HCT116 (cell line): ENCODE results near the gene SOX18. TPM values are rescaled to one million over a fixed set of nuclear protein-coding genes. Genes with fewer than 3 reads are reported as not detected.

Experiments used
- ATAC-seq: fragments of 200-7000 bp; cut with Tn5 transposase; 2 replicates; pipeline ENCODE4 v1.9.1; 2020; ENCODE audit warnings: mild to moderate bottlenecking, moderate library complexity
- BruUV-seq: library from RNA; stranded (reverse); fragments of 400-500 nt; replicated peaks from 2 replicates; lab custom pipeline; 2021; lab: Mats Ljungman, UMichigan
- CTCF ChIA-PET: fragments of 300-600 bp; sonication (Branson Sonifier 250); formaldehyde crosslinking; loops from one replicate; lab custom pipeline; 2021; ENCODE audit warnings: antibody characterized with exemption; lab: Charles Lee
- POLR2A ChIA-PET: fragments of 300-600, 350-600 bp; sonication (Branson Sonifier 250); formaldehyde crosslinking; loops from one replicate; lab custom pipeline; 2021; ENCODE audit warnings: antibody characterized with exemption; lab: Charles Lee
- RAD21 ChIA-PET, 2 experiments: fragments of 300-600 bp; sonication (Branson Sonifier 250); formaldehyde crosslinking; loops; one replicate each; lab custom pipeline; 2023; ENCODE audit warnings: low total read pairs in 2 of 2; ENCODE audit not compliant: uncharacterized antibody in 2 of 2, unreplicated experiment in 2 of 2, low non-redundant PET in 1 of 2; lab: Charles Lee
- DNase-seq: peaks from one replicate; pipeline ENCODE4 v3.0.0-alpha.2; 2010; ENCODE audit warnings: low read depth, low spot score
- H2AFZ ChIP-seq: fragments of 200-600 bp; shearing (Covaris generic), sonication (generic); 2 replicates; pipeline ENCODE4 v1.6.1; 2017; ENCODE audit warnings: low read depth, mixed run types, mixed read lengths, antibody characterized with exemption, low read length; ENCODE audit not compliant: poor library complexity, severe bottlenecking
- H3K27ac ChIP-seq: 2 replicates; pipeline ENCODE4 v1.5.1; 2012; ENCODE audit warnings: low read depth, low read length
- H3K27me3 ChIP-seq: fragments of 200-600 bp; sonication (generic); 2 replicates; pipeline ENCODE4 v1.6.1; 2016; ENCODE audit warnings: mixed run types, low read length, mixed read lengths; ENCODE audit not compliant: insufficient read depth
- H3K36me3 ChIP-seq, 2 experiments: fragments of 200-500 bp in 1 of 2; fragments of 200-600 bp in 1 of 2; sonication (Bioruptor generic) in 1 of 2; sonication (generic) in 1 of 2; 2 replicates each; pipeline versions ENCODE4 v1.5.1 to v1.6.1; 2014 to 2016; ENCODE audit warnings: low read length in 2 of 2, inconsistent platforms in 1 of 2, mixed read lengths in 1 of 2, mixed run types in 1 of 2; ENCODE audit not compliant: insufficient read depth in 2 of 2, control insufficient read depth in 1 of 2
- H3K4me1 ChIP-seq, 2 experiments: fragments of 200-600 bp in 1 of 2; sonication (generic) in 1 of 2; 2 replicates each; pipeline versions ENCODE4 v1.5.1 to v1.6.1; 2012 to 2017; ENCODE audit warnings: low read length in 2 of 2, inconsistent platforms in 1 of 2, mild to moderate bottlenecking in 1 of 2, mixed read lengths in 1 of 2, mixed run types in 1 of 2, moderate library complexity in 1 of 2; ENCODE audit not compliant: insufficient read depth in 2 of 2, control insufficient read depth in 1 of 2
- H3K4me2 ChIP-seq: fragments of 200-600 bp; sonication (generic); 2 replicates; pipeline ENCODE4 v1.6.1; 2017; ENCODE audit warnings: mixed run types, low read length, mixed read lengths
- H3K4me3 ChIP-seq, 2 experiments: fragments of 200-600 bp in 1 of 2; sonication (generic) in 1 of 2; replicated peaks in 1 of 2; 2 replicates each; pipeline ENCODE4 v1.5.1; 2011 to 2016; ENCODE audit warnings: low read length in 2 of 2, control low read depth in 1 of 2, low read depth in 1 of 2, mild to moderate bottlenecking in 1 of 2, mixed read lengths in 1 of 2, mixed run types in 1 of 2
- H3K79me2 ChIP-seq: fragments of 200-600 bp; sonication (generic); 2 replicates; pipeline ENCODE4 v1.6.1; 2017; ENCODE audit warnings: mild to moderate bottlenecking, mixed run types, low read length, moderate library complexity, mixed read lengths; ENCODE audit not compliant: insufficient read depth
- H3K9ac ChIP-seq: fragments of 200-600 bp; sonication (generic); 2 replicates; pipeline ENCODE4 v1.6.1; 2016; ENCODE audit warnings: low read length, mixed read lengths
- H3K9me2 ChIP-seq: fragments of 200-600 bp; sonication (generic), shearing (Covaris generic); 2 replicates; pipeline ENCODE4 v1.6.1; 2017; ENCODE audit warnings: mixed run types, mild to moderate bottlenecking, moderate library complexity; ENCODE audit not compliant: insufficient read depth
- H3K9me3 ChIP-seq, 2 experiments: fragments of 200-500 bp in 1 of 2; fragments of 200-600 bp in 1 of 2; sonication (Bioruptor generic) in 1 of 2; sonication (generic) in 1 of 2; 2 replicates each; pipeline ENCODE4 v1.6.1; 2014 to 2017; ENCODE audit warnings: low read length in 2 of 2, mixed read lengths in 2 of 2, inconsistent platforms in 1 of 2, low read depth in 1 of 2, mild to moderate bottlenecking in 1 of 2, mixed run types in 1 of 2, moderate library complexity in 1 of 2; ENCODE audit not compliant: control insufficient read depth in 1 of 2, insufficient read depth in 1 of 2
- H4K20me1 ChIP-seq: fragments of 200-600 bp; sonication (generic), shearing (Covaris generic); 2 replicates; pipeline ENCODE4 v1.6.1; 2017; ENCODE audit warnings: mixed run types, mild to moderate bottlenecking, moderate library complexity; ENCODE audit not compliant: insufficient read depth
- ATF3 ChIP-seq: IDR thresholded peaks from 2 replicates; pipeline ENCODE4 v1.6.1; 2012
- EZH2phosphoT487 ChIP-seq: fragments of 200-600 bp; IDR thresholded peaks from 2 replicates; pipeline ENCODE4 v1.6.1; 2018; ENCODE audit warnings: antibody characterized with exemption, borderline replicate concordance
- POLR2A ChIP-seq: IDR thresholded peaks from 2 replicates; pipeline ENCODE4 v1.7.0; 2011; ENCODE audit warnings: borderline replicate concordance; ENCODE audit not compliant: insufficient read depth, insufficient read length; ENCODE audit errors: extremely low read depth
- REST ChIP-seq: IDR thresholded peaks from 2 replicates; pipeline ENCODE4 v1.6.1; 2012; ENCODE audit warnings: low read depth
- SP1 ChIP-seq: IDR thresholded peaks from 2 replicates; pipeline ENCODE4 v1.6.1; 2012; ENCODE audit warnings: low read depth
- intact Hi-C: fragments of 100-400 bp; cut with micrococcal nuclease; formaldehyde crosslinking; loops from 2 replicates; pipeline ENCODE4 v1.10.0; 2022
- total RNA-seq: library from RNA; stranded (reverse); gene quantifications from one replicate; pipeline ENCODE4 v1.2.1, GENCODE V29; 2021; ENCODE audit not compliant: unreplicated experiment

SOX18 gene
- total RNA-seq, 1 experiment from 2014 or later, result 3.3 TPM

GRCh38 chr20:64041781-64042053 is 7.7 kb downstream of the SOX18 start:
- H3K27ac ChIP-seq, result no peak overlapping the region
- H3K9ac ChIP-seq, result no peak overlapping the region
- no peak overlapping the region for H3K4me3 ChIP-seq
- ChIA-PET POLR2A (no interaction called here), CTCF (interaction anchor here (5.1 kb wide), 1 partner anchor 12 kb away, joined by 35 read pairs; no protein-coding TSS in a partner anchor), RAD21 (no interaction called here)
- intact Hi-C loops, result no loop called here
- no peak overlapping the region for H3K4me2 ChIP-seq
- H3K79me2 ChIP-seq, result no peaks in the 10 kb centered on the region
- H3K36me3 ChIP-seq, result no peaks in the 10 kb centered on the region
- TF ChIP-seq ATF3, result no peak
- no peak for TF ChIP-seq REST
- TF ChIP-seq SP1, result no peak
- TF ChIP-seq POLR2A, result no peak
- no peak for TF ChIP-seq EZH2phosphoT487
- no peaks in the 10 kb centered on the region for H4K20me1 ChIP-seq
- BruUV-seq, result no TSS peak
- DNase-seq, result no peak
- no peak overlapping the region for H2AFZ ChIP-seq
- no peak for ATAC-seq
- no peaks in the 10 kb centered on the region for H3K9me2 ChIP-seq
- peaks cover 23 to 44% of the 10 kb centered on the region in 2 experiments for H3K4me1 ChIP-seq
- no peaks in the 10 kb centered on the region for H3K27me3 ChIP-seq
- no peaks in the 10 kb centered on the region for H3K9me3 ChIP-seq
